ENCODE results near the gene KRR1. TPM values are rescaled to one million over a fixed set of nuclear protein-coding genes. Genes with fewer than 3 reads are reported as not detected.

Gene KRR1
- total and polyA plus RNA-seq, 2 donors: 24.5 to 97.1 TPM

Other genes starting within 250 kb of the KRR1 start
- 1.8 TPM for gene CAPS2, start 181.3 kb downstream of the KRR1 start, total RNA-seq
- 4.1 TPM for gene CAPS2, start 181.3 kb downstream of the KRR1 start, polyA plus RNA-seq
- gene GLIPR1L1, start 176.9 kb downstream of the KRR1 start, total RNA-seq: not detected
- 0.05 TPM for gene GLIPR1L1, start 176.9 kb downstream of the KRR1 start, polyA plus RNA-seq
- 0.57 TPM for gene GLIPR1L2, start 120.5 kb downstream of the KRR1 start, total RNA-seq
- 2.1 TPM for gene GLIPR1L2, start 120.5 kb downstream of the KRR1 start, polyA plus RNA-seq
- gene GLIPR1, start 30.9 kb downstream of the KRR1 start, total RNA-seq: 28.3 TPM
- gene GLIPR1, start 30.9 kb downstream of the KRR1 start, polyA plus RNA-seq: 12.2 TPM

All from thymus (tissue), 2 donors.